NAMALWA (cell line): ENCODE data around the gene WDR62.
A peak's percentile ranks its signal among the peaks of the same experiment; 100 is the strongest.

Experiments used
- DNase-seq: peaks from one replicate; pipeline ENCODE4 v3.0.0-alpha.2; 2015; ENCODE audit warnings: low spot score

WDR62 gene

DNA sequence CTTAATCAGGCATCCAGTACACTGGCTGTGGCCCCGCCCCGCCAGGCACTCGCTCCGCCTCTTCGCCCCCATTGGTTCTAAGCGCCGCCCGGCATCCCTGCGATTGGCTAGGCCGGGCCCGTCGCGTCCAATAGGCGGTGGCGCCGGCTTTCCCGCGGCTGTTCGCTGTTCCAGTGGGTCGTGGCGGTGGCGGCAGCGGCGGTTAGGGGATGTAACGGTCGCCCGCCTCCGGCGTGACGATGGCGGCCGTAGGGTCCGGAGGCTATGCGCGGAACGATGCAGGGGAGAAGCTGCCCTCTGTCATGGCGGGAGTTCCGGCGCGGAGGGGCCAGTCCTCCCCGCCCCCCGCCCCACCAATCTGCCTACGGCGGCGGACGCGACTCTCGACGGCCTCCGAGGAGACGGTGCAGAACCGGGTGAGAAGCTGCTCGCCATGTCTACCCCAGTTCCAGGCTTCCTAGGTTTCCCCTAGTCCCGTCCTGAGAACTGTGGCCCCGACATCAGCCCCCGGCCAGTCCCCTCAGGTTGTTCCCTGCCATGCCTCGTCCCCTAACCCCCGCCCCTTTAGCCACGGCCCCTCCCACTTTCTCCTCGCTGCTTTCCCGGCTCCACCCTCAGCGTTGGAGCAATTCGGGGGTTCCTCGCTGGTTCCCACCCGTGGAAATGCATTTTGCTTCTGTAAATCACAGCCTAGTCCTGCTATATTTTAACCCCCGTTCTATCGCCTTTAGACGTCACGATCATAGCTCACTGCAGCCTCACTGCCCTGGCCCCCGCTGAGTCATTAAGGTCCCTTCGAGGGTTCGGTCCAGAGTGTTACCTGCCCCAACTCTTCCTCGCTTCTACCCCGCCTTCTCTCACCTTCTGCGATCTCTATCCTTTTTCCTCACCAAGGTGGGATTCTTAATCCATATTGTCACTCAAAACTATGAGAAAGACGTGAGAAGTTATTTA lies at the start of gene WDR62:
TSS of gene WDR62 (plus strand) at position 165 of the 954 bp plus-strand sequence. CDS start at position 240, 75 bp downstream.
- DNase-seq = peak; percentile 94

DNA sequence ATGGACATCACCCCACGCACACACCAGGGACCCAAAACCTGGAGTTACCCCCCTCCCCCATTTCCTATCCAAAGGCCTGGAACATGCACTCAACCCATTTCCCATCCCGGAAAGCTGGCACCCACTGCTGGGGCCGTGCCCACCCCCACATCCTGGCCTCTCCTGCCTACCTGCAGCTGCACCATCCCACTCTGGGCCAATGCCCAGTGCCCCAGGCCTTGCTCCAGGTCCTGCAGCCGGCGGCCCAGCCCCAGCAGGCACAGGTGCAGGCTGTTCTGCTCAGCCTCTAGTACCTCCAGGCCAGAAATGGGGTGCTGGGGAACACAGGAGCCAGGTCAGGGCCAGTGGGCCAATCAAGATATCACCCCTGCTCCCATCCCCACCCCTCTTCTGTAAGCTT lies 47.7 kb upstream of the WDR62 start:
- DNase-seq = no peak

DNA sequence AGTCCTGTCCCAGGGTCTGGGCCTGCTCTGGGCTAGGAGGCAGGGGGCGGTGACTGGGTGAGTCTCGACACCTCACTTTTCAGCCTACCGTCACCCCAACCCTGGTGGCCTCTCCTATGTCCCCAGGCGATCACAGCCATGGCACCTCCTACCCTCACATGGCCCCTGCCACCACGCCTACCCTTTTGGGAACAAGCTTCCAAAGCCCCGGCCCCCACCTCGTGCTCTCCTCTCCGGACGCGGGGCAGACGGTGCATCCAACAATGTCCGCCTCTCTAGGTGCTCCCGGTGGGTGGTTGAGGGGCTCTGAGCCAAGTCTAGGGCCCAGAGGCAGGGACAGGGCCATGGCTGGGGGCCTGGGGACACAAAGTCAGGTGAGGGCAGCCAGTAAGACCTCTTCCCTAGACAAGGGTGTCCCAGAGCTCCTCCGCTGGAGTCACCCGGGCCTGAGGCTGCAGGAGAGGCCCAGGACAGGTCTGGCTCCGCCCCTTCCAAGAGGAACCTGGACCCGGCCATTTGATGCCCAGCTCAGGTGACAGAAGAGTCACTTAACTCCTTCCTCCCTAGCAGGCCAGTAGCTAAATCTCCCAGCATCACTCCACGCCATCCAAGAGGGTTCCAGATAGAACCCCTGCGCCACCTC lies 46.2 kb upstream of the WDR62 start, which contains the start of gene SYNE4:
TSS of gene SYNE4 (minus strand) at position 478 of the 643 bp plus-strand sequence. CDS start at position 346, 132 bp downstream.
- DNase-seq = no peak

DNA sequence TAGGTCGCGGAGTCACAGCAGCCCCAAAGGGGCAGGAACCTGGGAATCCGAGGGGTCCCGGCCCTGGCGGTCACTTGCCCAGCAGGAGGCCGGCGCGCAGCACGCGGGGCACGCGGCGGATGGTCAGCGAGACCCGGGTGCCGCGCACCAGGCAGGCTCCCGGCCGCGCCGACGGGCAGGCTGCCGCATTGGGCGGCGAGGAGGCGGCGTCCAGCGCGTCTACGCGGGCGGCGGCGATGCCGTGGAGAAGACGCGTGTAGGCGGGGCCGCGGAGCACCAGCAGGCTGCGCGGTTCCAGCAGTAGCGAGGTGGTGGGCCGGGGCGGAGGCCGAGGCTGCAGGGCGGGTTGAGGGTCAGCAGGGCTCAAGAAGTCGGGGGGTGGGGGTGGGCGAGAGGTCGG lies 45.5 kb upstream of the WDR62 start:
- no peak for DNase-seq

DNA sequence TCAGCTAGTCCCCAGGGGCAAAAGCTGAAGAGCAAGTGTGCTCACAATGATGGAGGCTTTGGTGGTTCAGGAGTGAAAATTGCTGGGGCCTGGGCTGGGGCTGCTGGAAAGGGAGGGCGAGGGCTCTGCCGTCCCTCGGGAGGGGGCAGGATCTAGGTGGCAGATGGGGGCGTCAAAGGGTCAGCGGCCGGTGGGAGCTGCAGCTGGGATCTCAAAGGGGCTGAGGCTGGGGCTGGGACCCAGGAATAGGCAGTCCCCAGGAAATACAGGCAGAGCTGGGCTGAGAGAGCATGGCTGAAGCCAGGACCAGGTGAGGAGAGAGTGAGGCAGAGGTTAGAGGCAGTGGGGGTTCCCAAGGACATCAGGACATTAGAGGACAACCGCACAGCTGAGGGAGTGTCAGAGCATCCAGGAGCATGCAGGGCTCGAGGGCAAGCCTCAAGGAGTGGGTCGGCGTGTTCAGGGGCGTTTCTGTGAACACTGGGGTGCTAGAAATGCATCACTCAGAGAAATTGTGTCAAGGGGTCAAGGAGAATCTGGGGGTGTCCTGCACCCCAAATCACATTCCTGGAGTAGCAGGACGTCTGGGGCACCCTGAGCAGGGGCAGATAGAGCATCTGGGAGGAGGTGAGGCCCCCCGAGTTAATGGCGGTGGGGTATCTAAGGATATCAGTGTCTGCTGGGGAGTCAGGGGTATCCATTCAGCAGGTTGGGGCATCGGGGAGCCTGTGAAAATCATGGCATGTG lies 44.9 kb upstream of the WDR62 start:
- no peak for DNase-seq

DNA sequence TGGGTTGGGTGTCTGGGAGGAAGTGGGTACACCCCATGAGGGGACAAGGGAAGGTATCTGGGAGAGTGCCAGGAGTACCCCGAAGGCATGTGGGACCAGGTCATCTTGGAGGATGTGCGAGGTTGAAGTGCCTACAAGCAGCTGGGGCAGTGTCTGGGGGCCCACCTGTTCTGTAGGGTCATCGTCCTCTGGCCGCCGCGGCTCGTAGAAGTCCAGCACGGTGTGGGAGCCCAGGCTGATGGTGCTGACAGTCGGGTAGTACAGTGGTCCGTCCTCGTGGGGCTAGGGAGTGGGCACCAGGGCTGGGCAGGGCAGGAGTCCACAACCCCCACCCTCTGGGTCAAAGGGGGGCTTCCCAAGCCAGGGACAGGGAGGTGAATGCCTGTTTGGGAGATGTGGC lies 44.3 kb upstream of the WDR62 start:
- DNase-seq = no peak

DNA sequence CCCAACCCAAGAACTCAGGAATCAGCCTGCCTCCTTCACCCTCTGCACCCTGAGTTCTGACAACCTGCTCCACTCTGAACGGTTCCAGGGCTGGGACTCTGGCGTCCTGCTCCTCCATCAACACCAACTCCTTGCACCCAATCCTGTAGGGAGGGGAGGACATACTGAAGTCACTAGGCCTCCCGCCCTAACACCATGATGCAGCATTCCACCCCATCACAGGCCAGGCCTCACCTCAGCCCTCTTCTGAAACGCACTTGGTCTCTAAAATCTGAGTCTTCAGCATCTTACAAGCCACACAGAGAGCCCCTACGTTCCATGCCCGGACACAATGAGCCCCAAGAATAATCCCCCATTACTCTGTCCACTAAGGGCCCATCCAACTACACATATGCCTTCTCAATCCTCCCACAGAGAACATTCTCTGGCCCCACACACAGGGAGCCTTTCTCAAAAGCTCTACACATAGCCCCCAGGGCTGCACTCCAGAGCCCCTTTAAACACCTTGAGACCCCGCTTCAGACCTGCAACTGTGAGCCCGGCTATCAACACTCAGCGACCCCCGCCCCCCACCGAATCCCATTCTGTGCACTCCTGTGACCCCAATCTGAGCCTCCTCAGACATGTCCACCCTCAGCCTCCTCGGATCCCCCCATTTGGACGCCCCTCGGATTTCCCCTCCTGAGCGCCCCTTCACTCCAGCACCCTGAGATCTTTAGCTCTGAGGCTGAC lies 41.3 kb upstream of the WDR62 start:
- no peak for DNase-seq

DNA sequence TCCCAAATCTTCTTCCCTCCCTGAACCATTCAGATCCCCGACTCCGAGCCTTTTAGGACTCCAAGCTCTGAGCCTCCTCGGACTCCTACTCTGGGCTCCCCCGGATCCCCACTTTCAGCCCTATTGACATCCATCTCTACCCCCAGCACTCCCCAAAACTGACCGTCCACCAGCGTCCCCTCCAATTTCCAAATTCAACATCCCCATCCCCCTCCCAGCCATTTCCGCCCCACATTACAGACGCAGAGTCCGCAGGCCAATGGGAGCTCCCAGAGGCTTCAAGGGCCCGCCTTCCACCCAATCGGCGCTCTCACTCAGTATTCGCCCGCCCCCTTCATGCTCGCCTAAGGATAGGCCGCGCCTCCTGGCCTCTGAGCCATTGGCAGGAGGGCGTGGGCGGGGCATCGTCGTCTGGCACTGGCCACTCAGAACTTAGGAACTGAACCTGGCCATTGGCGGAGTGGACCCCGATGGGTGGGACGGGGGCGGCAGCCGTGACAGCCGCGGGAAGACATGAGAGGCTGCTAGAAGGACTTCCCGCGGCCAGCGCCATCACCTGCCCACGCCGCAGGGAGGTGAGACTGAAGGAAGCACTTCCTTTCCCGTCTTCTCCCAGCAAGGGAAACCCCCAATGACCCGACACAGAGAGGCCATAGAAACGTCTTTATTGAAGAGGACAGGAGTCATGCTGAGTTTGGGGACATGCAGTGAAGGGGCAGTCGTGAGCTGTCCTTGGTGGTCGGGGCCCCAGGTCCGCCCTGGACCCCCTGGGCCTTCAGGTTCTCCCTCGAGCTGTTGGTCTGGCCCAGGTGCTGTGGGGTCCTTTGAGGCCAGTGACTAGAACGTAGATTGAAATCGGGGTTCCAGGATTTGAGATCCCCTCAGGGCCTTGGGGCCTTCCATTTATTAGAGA lies 40.4 kb upstream of the WDR62 start, which contains the start of gene ALKBH6:
TSS of gene ALKBH6 (minus strand) at position 202 of the 913 bp plus-strand sequence. CDS start 816 bp downstream, outside the sequence.
- DNase-seq = peak; percentile 99

DNA sequence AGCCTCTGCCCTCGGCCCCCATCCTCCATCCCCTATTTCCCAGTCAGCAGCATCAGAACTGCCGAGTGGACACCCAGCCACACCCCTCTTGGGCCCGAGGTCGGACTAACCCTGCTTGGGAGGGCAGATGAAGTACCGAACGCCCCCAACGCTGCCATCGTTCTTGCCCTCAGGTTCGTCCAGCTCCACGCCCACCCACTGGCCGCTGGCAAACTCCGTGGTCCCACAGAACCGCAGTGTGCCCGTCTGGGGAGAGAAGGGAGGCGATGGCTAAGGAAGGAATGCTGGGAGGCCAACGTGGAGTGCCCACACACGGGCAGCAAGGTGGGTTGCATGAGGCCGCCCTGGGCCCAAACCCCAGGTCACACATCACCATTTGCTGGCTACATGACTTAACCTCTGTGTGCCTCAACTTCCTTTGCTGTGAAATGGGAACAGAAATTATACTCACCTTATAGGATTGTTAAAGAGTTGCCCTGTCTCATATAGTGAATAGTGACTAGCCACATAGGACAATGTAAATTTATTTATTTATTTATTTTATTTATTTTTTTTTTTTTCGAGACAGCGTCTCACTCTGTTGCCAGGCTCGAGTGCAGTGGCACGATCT lies 35.5 kb upstream of the WDR62 start:
- no peak for DNase-seq

DNA sequence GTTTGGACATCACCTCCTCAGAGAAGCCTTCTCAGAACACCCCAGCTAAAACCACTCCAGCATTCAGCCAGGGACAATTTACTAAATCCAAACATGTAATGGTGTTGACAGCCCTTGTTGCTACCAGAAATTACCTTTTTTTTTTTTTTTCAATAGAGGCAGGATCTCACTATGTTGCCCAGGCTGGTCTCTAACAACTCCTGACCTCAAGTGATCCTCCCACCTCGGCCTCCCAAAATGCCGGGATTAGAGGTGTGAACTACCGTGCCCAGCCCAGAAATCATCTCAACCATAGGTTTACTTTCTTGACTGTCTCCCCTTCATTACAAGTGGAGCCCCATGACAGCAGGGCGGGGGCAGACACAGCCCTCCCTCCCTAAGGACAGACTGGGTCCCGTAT lies 31.3 kb upstream of the WDR62 start:
- no peak for DNase-seq

DNA sequence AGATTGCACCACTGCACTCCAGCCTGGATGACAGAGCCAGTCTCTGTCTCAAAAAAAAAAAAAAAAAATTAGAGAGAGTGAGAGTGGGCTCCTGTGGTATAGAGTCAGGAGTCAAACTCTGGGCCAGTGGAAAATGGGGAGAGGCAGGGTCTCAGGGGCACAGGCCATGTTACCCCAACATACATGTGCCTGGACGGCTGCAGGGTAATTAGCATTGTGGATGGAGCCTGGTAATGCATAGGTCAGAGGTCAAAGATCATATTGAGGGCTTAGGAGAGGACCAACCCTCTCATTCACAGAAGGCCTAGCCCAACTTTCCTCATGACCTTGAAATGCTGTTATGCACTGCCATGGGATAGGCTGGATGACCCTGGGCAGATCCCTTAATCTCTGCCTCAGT lies 29.2 kb upstream of the WDR62 start:
- no peak for DNase-seq

DNA sequence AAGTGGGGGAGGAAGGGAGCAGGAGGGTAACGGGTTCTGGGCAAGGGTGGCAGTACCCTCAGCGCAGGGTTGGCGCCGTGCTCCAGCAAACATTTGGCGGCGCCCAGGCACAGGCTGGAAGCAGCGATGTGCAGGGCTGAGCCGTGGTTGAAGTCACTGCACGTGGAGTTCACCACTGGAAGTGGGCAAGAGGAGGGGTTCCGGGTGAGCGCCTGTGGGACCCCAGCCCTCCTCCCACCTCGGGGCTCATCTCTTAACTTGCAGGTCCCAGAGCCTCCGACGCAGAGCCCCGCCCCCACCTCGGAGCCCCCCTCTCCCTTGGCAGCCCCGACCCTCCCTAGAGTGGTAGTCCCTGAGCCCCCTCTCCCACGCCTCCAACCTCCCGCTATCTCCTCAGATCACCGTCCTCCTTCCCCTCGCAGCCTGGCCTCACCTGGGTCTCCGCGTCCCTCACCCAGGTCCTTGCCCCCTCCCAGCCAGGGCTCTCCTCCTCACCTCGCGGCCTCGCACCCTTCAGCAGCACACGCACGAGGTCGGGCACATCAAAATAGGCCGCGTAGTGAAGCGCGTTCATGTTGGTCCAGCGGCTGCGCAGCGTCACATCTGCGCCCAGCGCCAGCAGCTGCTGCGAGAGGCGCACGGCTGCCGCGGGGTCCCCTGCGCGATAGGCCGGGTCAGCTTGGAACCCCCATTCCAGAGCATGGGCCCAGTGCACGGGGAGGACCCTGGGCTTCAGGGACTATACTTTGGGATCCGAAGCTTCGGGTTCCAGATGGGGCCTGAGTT lies 28.4 kb upstream of the WDR62 start:
- no peak for DNase-seq

DNA sequence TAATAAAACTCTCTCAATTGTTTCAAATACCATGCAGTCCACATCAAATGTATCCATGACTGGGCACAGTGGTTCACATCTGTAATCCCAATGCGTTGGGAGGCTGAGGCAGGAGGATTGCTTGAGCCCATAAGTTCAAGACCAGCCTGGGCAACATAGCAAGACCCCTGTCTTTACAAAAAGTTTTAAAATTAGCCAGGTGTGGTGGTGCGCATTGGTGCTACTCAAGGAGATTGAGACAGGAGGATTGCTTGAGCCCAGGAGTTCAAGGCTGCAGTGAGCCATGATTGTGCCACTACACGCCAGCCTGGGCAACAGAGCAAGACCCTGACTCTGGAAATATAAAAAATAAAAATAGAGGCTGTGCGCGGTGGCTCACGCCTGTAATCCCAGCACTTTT lies 27.0 kb upstream of the WDR62 start:
- no peak for DNase-seq

DNA sequence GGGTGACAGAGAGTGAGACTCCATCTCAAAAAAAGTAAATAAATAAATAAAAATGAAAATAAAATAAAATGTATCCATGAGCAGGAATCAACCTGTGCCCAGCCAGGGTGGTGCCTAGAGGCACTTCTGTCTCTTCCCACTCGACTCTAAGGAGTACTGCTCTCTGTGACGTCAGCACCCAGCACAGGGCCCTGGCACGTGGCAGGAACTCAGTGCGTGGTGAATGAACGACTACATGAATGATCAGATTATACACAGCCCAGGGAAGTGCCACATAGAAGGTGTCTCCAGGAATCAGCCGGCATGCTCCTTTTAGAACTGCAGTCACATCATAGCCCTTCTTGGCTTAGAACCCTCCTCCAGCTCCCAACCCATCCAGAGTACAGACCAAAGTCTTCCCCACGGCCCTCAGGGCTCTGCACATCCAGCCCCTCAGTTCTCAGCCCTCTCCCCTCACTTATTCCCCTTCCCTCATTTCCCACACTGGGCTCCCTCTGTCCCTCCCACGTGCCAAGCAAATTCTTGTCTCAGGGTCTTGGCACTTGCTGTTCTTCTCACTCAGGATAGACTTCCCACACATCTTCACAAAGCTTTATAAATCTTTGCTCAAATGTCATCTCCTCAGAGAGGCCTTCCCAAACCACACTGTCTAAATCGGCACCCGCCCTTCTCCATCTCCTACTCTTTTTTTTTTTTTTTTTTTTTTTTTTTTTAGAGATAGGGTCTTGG lies 26.2 kb upstream of the WDR62 start:
- no peak for DNase-seq

DNA sequence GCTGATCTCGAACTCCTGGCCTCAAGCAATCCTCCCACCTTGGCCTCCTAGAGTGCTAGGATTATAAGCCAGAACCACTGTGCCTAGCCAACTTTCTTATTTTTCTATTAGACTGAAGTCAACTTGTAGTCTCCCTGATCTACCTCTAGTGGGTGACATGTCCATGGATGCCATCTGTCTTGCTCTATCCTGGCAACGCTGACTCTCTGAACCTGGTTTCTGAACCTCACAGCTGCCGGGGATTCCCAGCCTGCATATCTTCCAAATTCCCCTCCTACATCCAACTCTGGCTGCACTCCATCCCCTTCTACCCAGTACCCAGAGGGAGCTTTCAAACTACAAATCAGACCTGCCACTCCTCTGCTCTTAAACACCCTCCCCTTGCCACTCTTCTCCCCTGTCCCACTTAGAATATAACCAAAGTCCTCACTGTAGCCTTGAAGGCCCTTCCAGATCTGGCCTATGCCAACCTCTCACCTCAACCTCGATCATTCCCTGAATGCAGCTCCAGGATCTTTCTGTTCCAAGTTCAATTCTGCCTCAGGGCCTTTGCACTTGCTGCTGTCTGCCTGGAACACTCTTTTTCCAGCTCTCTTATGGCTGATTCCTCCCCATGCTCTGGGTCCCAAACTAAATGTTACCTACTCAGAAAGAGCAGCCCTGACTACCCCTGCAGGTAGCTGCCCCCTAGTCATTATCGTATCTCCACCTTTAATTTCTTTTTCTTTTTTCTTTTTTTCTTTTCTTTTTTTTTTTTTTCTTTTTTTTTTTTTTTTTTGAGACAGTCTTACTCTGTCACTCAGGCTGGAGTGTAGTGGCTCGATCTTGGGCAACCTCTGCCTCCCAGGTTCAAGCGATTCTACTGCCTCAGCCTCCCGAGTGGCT lies 24.2 kb upstream of the WDR62 start:
- no peak for DNase-seq

DNA sequence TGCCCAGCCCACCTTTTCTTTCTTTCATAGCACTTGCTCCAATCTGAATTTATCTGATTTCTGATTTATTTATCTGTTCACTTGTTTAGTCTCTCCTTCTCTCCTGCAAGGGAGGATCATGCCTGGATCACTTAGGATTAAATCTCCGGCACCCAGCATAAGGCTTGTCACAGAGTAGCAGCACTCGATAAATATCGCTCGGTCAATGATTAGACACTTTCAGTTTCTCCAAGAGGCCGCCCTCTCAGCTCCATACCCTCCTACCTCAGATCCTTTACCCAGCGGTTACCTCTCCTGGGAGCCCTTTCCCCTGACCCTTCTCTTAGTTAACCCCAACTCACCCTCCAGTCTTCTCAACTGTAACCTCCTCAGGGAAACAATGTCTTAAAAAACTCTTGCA lies 23.4 kb upstream of the WDR62 start:
- DNase-seq = no peak

DNA sequence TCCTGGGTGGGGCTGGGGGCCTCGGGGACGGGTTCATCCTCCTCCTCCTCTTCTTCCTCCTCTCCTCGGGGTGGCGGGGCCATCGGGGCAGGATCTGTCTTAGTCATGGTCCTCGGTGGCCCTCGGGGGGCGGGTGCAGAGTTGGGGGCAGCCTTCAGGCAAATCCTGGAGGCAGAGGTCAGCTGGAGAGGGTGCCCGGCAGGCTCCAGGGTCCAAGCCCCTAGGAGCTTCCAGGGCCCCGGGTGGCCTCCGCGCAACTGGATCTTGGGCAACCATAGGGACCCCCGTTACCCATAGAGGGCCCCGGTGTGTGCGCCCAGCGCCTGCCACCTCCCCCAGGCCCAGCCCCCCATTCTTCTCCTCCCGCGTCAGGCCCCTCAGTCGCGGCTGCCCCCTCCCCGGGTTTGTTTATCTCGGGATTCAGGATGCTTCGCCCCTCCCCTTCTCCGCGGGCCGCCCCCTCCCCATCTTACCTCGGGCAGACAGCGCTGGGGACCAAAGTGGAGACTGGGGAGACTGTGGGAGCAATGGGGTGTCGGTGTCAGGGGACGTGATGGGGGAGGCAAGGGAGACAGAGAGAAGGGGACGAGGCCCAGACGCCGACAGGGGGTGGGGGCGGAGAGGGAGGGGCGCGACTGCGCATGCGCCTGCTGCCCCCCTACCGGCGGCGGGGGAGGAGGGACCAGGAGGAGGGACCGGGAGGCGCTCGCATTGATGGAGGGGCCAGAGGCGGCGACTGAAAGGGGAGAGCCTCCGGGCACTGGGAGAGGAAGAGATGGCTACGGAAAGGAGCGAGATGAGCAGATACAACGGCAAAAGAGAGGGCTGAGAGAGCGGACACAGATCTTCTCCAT lies 22.2 kb upstream of the WDR62 start, which contains the start of gene CLIP3:
TSS of gene CLIP3 (minus strand) at position 623 of the 854 bp plus-strand sequence. CDS start at position 107, 516 bp downstream.
- DNase-seq = no peak
